ENCODE measurements around the gene ZNF579. TPM values are rescaled to one million over a fixed set of nuclear protein-coding genes. Genes with fewer than 3 reads are reported as not detected.

The ZNF579 gene
- total and polyA plus RNA-seq, 2 donors (not counting 3 experiments of a cell fraction or from before 2014, with no cell fraction given): 11.6 to 15.7 TPM

- DNase-seq (ENCODE audit: low read depth, low spot score) (no peak), FAIRE-seq (no peak)
- dilution Hi-C loops (cut with MboI; ENCODE audit: extremely low pct_ligation_motif_present, low sequenced_read_pairs): no loop called here
- peaks cover 0 to 3% of the 10 kb centered on the region in 2 experiments for H3K27me3 ChIP-seq (ENCODE audit: control insufficient read depth in 2 of 2, insufficient read depth in 2 of 2, low read length in 2 of 2)
- H3K79me2 ChIP-seq (ENCODE audit: control insufficient read depth, insufficient read depth, low read length): no peaks in the 10 kb centered on the region
- H3K4me3 ChIP-seq (replicated peaks in 1 of 3; ENCODE audit: insufficient read depth in 1 of 3, low read depth in 1 of 3, low read length in 3 of 3): no peak overlapping the region
- ChIA-PET POLR2A (no interaction called here), CTCF (interaction anchor here (1.3 kb wide), 1 partner anchor 412 kb away, joined by 4 read pairs; no protein-coding TSS in a partner anchor)
- H3K9ac ChIP-seq (replicated peaks; ENCODE audit: extremely low read depth, insufficient read depth, low read length): no peak overlapping the region
- no peaks in the 10 kb centered on the region for H3K36me3 ChIP-seq (ENCODE audit: control insufficient read depth in 2 of 2, extremely low read depth in 1 of 2, insufficient read depth in 2 of 2, low read length in 2 of 2)
- no peaks in the 10 kb centered on the region for H3K9me1 ChIP-seq (replicated peaks; ENCODE audit: control insufficient read depth, extremely low read depth, insufficient read depth, low read length)
- peaks cover 18% of the 10 kb centered on the region for H3K4me1 ChIP-seq (ENCODE audit: control insufficient read depth, extremely low read depth, insufficient read depth, low read length)
- H3K9me3 ChIP-seq (replicated peaks; ENCODE audit: control insufficient read depth, insufficient read depth, low read length): no peaks in the 10 kb centered on the region
- intact Hi-C loops (cut with micrococcal nuclease): no loop called here
- H2AFZ ChIP-seq (ENCODE audit: low read depth, low read length): no peak overlapping the region
- no peak overlapping the region for H3K4me2 ChIP-seq (ENCODE audit: insufficient read depth, low read length)
- H3K27ac ChIP-seq (ENCODE audit: insufficient read depth, low read depth, low read length): no peak overlapping the region
- TF ChIP-seq CTCF (IDR thresholded peaks at IDR 0.05; ENCODE audit: extremely low read depth in 1 of 2, insufficient read depth in 1 of 2, low read depth in 1 of 2, low read length in 2 of 2) (no peak), FOS (IDR thresholded peaks at IDR 0.05; ENCODE audit: borderline replicate concordance, insufficient read depth, low read length) (no peak), POLR2AphosphoS5 (IDR thresholded peaks at IDR 0.05; ENCODE audit: insufficient read depth, low read depth, low read length) (no peak), GATA2 (IDR thresholded peaks at IDR 0.05; ENCODE audit: insufficient read depth, insufficient read length, low read depth, low read length) (no peak), EZH2 (IDR thresholded peaks at IDR 0.05; ENCODE audit: borderline replicate concordance, low read depth, low read length, severe bottlenecking) (no peak), MYC (IDR thresholded peaks at IDR 0.05; ENCODE audit: low read depth, low read length) (no peak), JUN (IDR thresholded peaks at IDR 0.05; ENCODE audit: borderline replicate concordance, insufficient read depth, insufficient read length, low read depth) (no peak), POLR2A (IDR thresholded peaks at IDR 0.05; ENCODE audit: low read depth, low read length) (no peak)
- TF ChIP-seq, protein P1, sequence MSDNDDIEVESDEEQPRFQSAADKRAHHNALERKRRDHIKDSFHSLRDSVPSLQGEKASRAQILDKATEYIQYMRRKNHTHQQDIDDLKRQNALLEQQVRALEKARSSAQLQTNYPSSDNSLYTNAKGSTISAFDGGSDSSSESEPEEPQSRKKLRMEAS (IDR thresholded peaks at IDR 0.05; ENCODE audit: insufficient read depth, insufficient read length): no peak
- no TSS peak for BruUV-seq (replicated peaks)
- no peaks in the 10 kb centered on the region for H4K20me1 ChIP-seq (replicated peaks; ENCODE audit: control insufficient read depth, extremely low read depth, insufficient read depth, low read length)
Observed at GRCh38 chr19:55552620-55553019, 28.0 kb downstream of the ZNF579 start.
